ENCODE data around the gene RCOR1.
A peak's percentile ranks its signal among the peaks of the same experiment; 100 is the strongest.
"Not testable (repeated sequence)": the region's sequence is repeated elsewhere in the genome, so short reads cannot be mapped to it uniquely, and the experiment has no call there.

Gene RCOR1

GRCh38 chr14:102591944-102592762 is at the start of gene RCOR1:
RCOR1 (plus strand) TSS chr14:102592649; CDS start chr14:102592887, 238 bp downstream.
- DNase-seq = peak; percentile 96

- no peak for DNase-seq
Observed at GRCh38 chr14:102544046-102544746, 48.3 kb upstream of the RCOR1 start.

GRCh38 chr14:102544747-102545460 is 47.5 kb upstream of the RCOR1 start:
- DNase-seq = no peak

- DNase-seq = no peak
Observed at GRCh38 chr14:102545461-102546265, 46.8 kb upstream of the RCOR1 start.

GRCh38 chr14:102548616-102549240 is 43.7 kb upstream of the RCOR1 start:
- no peak for DNase-seq

GRCh38 chr14:102550927-102551401 is 41.5 kb upstream of the RCOR1 start:
- not testable (repeated sequence) for DNase-seq

- DNase-seq = no peak
Observed at GRCh38 chr14:102551995-102552705, 40.3 kb upstream of the RCOR1 start.

GRCh38 chr14:102554821-102555819 is 37.3 kb upstream of the RCOR1 start:
- DNase-seq = no peak

- DNase-seq = no peak
Observed at GRCh38 chr14:102556098-102556677, 36.3 kb upstream of the RCOR1 start.

- DNase-seq = no peak
Observed at GRCh38 chr14:102557434-102558226, 34.8 kb upstream of the RCOR1 start.

GRCh38 chr14:102558556-102558955 is 33.9 kb upstream of the RCOR1 start:
- no peak for DNase-seq

GRCh38 chr14:102560458-102561261 is 31.8 kb upstream of the RCOR1 start:
- DNase-seq = no peak

- no peak for DNase-seq
Observed at GRCh38 chr14:102565331-102565887, 27.0 kb upstream of the RCOR1 start.

- DNase-seq = no peak
Observed at GRCh38 chr14:102565959-102566358, 26.5 kb upstream of the RCOR1 start.

GRCh38 chr14:102568115-102568614 is 24.3 kb upstream of the RCOR1 start:
- DNase-seq = peak; percentile 19

- DNase-seq = no peak
Observed at GRCh38 chr14:102570334-102570995, 22.0 kb upstream of the RCOR1 start.

GRCh38 chr14:102571043-102571442 is 21.4 kb upstream of the RCOR1 start:
- DNase-seq = no peak

Measured in GDM1 (cell line).